GM12872 (cell line): ENCODE measurements around the gene TNC.

Experiments used
- TF ChIP-seq, protein P1 (sequence below): IDR thresholded peaks from 3 replicates; pipeline ENCODE4 v1.5.1; 2011; ENCODE audit warnings: low read depth, mild to moderate bottlenecking, low read length, moderate library complexity; ENCODE audit not compliant: insufficient read depth

Gene TNC

DNA sequence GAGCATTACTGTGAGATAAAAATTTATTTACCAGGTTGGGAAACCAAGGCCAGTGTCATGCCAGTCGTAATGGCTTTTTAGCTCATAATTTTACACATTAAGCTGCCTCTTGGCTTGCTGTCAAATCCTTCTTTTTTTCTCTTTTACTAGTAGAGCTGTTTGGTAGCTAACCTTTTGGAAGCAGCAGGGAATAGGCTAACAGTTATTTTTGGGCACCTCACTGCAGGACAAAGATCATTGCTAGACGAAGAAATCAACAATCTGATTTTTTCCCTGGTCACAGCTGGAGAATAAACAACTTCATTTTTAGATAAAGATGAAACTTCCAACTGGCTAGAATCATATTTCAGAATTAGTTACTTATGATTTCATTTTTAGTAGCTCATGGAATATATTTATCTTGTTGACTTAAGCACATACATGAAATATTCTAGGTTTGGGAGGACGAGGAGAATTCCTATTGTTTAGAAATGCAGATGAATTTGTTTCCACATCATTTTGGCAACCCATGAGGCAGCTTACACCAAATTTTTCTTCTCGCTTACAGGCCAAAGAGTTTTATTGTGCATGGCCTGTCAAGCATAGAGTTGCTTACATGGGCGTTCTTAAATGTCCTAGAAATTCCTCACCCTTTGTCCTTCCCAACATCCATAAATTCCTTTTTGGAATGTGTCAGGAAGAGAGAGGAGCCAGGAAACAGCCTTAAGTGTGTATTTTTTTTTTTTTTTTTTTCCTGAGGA is 19.6 kb downstream of the TNC start:
- TF ChIP-seq, protein P1, sequence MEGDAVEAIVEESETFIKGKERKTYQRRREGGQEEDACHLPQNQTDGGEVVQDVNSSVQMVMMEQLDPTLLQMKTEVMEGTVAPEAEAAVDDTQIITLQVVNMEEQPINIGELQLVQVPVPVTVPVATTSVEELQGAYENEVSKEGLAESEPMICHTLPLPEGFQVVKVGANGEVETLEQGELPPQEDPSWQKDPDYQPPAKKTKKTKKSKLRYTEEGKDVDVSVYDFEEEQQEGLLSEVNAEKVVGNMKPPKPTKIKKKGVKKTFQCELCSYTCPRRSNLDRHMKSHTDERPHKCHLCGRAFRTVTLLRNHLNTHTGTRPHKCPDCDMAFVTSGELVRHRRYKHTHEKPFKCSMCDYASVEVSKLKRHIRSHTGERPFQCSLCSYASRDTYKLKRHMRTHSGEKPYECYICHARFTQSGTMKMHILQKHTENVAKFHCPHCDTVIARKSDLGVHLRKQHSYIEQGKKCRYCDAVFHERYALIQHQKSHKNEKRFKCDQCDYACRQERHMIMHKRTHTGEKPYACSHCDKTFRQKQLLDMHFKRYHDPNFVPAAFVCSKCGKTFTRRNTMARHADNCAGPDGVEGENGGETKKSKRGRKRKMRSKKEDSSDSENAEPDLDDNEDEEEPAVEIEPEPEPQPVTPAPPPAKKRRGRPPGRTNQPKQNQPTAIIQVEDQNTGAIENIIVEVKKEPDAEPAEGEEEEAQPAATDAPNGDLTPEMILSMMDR: no peak

DNA sequence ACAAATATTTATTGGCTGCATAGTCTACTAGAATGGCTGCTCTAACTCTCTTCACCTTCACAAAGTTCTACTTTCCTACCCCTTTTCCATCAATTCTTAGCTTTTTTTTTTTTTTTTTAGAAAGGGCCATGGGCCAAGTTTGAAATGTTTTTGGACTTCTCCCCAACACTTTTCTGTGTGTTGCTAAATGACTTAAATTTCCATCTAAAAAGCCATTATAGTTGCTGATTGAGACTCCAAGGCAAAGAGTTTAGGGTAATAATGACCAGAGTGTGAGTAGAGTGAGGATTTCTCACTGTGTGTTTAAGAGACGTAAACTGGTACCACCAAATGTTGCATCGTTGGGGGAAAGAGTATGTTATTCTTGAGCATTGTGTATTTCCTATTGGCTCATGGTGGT is 24.4 kb downstream of the TNC start:
- TF ChIP-seq, protein P1: no peak

DNA sequence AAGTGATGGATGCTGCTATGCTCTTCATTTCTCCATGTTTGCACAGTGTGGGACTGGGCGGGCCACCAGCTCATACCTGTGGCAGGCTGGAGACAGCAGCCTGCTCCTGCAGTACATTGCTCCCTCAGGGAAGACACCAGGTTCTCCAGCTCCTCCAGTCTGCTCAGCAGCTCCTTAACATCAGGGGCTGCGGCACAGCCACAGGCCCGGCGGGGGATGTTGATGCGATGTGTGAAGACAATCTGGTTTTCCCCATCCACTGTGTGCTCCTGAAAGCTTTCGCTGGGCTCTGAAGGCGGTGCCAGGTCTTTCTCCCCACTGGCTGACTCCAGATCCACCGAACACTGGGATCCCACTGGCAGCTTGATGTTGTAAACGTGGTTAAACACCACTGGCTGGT is 27.5 kb downstream of the TNC start:
- TF ChIP-seq, protein P1: no peak

DNA sequence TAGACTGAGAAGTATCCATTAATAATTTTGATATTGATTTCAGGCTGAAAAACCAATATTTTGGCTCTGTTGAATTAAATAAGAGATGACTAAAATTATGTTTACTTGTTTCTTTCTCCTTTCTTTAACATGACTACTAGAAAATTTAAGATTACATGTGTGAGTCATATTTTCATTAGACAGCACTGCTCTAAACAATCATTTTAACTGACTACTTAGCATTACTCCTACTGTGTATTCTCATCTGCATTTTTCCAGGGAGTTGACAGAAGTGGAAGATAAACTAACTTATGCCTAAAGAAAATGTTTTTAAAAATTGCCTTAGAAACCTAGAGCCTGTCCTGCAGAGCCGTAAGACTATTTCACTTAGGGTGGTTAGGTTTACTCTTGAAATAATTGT is 29.1 kb downstream of the TNC start:
- TF ChIP-seq, protein P1: no peak

DNA sequence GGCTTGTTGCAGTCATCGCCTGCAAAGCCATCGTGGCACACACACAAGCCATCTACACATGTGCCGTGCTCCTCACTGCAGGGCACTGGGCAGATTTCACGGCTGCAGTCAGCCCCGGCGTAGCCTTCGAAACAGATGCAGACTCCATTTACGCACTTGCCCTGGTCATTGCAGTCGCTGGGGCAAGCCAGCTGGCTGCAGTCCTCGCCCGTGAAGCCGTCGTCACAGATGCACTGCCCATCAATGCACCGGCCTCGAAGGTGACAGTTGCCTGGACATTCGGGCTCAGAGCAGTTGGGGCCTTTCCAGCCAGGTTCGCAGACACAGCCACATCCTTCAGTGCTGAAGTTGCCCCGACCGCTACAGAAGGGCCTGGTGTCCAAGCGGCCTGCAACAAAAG is 31.1 kb downstream of the TNC start:
- TF ChIP-seq, protein P1: no peak

DNA sequence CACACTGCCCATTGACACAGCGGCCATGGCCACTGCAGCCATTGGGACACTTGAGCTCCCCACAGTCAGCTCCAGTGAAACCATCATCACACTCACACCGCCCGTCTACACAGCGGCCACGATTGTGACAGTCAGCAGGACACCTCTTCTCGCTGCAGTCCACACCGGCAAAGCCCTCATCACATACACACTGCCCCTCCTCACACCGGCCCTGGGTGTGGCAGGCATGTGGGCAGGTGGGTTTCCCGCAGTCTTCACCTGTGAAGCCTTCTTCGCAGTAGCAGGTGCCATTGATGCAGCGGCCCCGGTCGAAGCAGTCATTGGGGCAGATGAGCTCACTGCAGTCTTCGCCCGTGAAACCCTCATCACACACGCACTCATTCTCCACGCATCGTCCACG is 31.5 kb downstream of the TNC start:
- TF ChIP-seq, protein P1: no peak

DNA sequence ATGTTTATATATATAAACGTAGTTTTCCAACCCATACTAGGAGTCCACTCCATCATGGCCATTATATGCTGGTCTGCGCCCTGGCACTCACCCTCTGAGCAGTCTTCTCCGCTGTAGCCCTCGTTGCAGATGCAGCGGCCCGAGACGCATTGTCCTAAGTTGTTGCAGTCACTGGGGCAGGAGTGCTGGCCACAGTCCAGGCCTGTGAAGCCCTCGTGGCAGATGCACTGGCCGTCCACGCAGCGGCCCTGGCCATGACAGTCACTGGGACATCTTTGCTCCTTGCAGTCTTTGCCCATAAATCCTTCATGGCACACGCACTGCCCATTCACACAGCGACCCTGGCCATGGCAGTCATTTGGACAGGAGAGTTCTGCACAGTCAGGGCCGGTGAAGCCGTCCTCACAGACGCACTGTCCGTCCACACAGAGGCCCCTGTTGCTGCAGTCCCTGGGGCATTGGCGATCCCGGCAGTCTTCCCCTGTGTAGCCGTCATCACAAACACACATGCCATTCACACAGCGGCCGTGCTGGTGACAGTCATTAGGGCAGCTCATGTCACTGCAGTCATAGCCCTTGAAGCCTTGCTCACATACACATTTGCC is 32.1 kb downstream of the TNC start:
- TF ChIP-seq, protein P1: no peak
